Ascending aorta (tissue), 2 donors: Measurements from ENCODE around the gene GPANK1. TPM values are rescaled to one million over a fixed set of nuclear protein-coding genes. Genes with fewer than 3 reads are reported as not detected.

Source experiments
- DNase-seq, 2 donors: peaks; one replicate each; pipeline ENCODE4 v3.0.0-alpha.2; 2019; ENCODE audit warnings: low spot score in 2 of 2
- H3K27ac ChIP-seq, 2 donors: fragments of 200-600 bp; sonication (generic); one replicate each; pipeline ENCODE4 v1.5.1; 2016 to 2017; ENCODE audit warnings: mild to moderate bottlenecking in 1 of 2
- H3K27me3 ChIP-seq: fragments of 200-600 bp; sonication (generic); one replicate; pipeline ENCODE4 v1.5.1; 2017
- H3K36me3 ChIP-seq, 2 donors: fragments of 200-600 bp; sonication (generic); one replicate each; pipeline ENCODE4 v1.5.1; 2016
- H3K4me1 ChIP-seq, 2 donors: fragments of 200-600 bp; sonication (generic); one replicate each; pipeline ENCODE4 v1.5.1; 2016 to 2017; ENCODE audit warnings: mild to moderate bottlenecking in 1 of 2
- H3K4me3 ChIP-seq, 2 donors: fragments of 200-600 bp; sonication (generic); one replicate each; pipeline ENCODE4 v1.5.1; 2016 to 2017; ENCODE audit warnings: mild to moderate bottlenecking in 1 of 2
- H3K9me3 ChIP-seq, 2 donors: fragments of 200-600 bp; sonication (generic); one replicate each; pipeline ENCODE4 v1.5.1; 2016
- intact Hi-C: fragments of 100-400 bp; cut with DNase I; formaldehyde crosslinking; loops from one replicate; pipeline ENCODE4 v1.15.1; 2023
- total RNA-seq: library from RNA; depleted of rRNA; stranded (reverse); fragments of >200 nt; gene quantifications from one replicate; pipeline ENCODE4 v1.1.0, GENCODE V29; 2016
- TF ChIP-seq, protein P1 (sequence below), 3 experiments: fragments of 200-600 bp in 2 of 3; fragments of 450-650 bp in 1 of 3; sonication (generic) in 2 of 3; IDR thresholded peaks; one replicate each; pipeline ENCODE4 v1.5.1; 2016 to 2019; ENCODE audit warnings: antibody characterized with exemption in 3 of 3, mild to moderate bottlenecking in 1 of 3, moderate library complexity in 1 of 3

Gene GPANK1
- total RNA-seq, 1 donor from 2014 or later, result 9.8 TPM

DNA sequence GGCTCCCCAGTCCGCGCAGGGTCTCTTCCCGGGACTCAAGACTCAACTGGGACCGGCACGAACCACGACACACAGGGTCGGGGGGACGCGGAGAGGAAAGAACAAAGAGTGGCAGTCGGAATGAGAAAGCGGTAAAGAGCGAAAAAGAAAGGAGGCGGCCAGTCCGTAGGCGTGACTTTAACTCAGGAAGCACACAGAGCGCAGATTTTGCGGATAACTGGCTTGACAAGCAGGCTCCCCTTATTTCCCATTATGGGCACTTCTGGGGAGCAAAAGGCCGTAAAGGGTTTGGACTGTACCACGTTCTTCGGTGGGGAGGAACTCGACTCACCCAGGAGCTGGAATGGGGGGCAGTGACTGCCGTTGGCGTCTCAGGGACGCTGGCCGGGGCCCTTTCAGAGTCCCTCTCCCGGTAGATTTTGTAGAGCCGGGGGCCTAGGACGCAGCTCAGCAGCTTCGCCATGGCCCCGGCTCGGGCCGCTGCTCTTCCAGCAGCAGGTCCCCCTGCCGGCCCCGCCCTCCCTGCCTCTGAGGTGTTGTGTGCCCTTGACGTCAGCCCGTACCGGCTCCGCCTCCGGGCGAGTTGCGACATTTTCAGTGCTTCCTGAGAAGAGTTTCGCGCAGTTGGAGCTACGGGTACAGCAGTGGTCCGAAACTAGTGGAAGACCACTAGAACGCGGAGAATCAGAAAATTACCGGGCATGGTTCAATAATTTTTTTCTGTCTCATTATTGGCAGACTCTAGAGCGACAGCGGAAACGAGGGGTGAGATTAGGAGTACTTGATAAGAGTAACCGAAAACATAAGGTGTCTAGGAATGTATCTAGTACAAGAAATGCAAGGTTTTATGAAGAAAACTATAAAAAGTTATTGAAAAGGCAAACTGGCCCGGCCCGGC is 38.3 kb upstream of the GPANK1 start, which contains the start of gene ABHD16A:
Gene ABHD16A (minus strand): TSS at position 506 of the 898 bp plus-strand sequence. CDS start 43 bp downstream, at position 463.
- Histone ChIP-seq H3K27ac (peak within 1 kb of the TSS; percentile 92 to 97), H3K27me3 (no peaks in the 10 kb centered on the region), H3K9me3 (no peaks in the 10 kb centered on the region), H3K4me1 (peaks cover 13 to 21% of the 10 kb centered on the region in 2 donors), H3K36me3 (peaks cover 12 to 20% of the 10 kb centered on the region in 2 donors), H3K4me3 (peak within 1 kb of the TSS; percentile 72 to 78)
- peak; percentile 97 to 100 for DNase-seq
- intact Hi-C loops, result loop anchor here (1.0 to 2.0 kb wide), 4 partner anchors 26 to 160 kb away; partner anchors contain the start of genes CLIC1, CSNK2B, DDAH2 and NEU1
- TF ChIP-seq, protein P1, sequence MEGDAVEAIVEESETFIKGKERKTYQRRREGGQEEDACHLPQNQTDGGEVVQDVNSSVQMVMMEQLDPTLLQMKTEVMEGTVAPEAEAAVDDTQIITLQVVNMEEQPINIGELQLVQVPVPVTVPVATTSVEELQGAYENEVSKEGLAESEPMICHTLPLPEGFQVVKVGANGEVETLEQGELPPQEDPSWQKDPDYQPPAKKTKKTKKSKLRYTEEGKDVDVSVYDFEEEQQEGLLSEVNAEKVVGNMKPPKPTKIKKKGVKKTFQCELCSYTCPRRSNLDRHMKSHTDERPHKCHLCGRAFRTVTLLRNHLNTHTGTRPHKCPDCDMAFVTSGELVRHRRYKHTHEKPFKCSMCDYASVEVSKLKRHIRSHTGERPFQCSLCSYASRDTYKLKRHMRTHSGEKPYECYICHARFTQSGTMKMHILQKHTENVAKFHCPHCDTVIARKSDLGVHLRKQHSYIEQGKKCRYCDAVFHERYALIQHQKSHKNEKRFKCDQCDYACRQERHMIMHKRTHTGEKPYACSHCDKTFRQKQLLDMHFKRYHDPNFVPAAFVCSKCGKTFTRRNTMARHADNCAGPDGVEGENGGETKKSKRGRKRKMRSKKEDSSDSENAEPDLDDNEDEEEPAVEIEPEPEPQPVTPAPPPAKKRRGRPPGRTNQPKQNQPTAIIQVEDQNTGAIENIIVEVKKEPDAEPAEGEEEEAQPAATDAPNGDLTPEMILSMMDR (IDR thresholded peaks at IDR 0.05), result no peak

DNA sequence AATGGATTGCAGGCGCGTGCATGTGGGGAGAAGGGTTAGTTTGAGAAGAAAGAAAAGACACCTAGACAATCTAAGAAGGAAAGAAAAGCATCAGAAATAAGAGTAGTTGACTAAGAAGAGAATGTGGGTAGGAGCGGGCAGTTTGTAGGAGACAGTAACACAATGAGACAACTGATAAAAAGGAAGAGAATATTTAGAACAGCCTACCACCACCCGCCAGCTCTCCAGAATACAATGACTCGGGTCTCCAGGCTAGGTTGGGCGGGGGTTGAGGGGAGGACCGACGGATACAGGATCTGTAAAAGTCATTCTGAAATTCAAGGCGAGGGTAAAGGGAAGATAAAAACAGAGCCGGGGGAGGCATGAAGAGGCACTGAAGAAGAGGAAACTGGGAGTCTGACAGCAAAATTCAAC is 37.6 kb upstream of the GPANK1 start:
- peaks cover 12 to 20% of the 10 kb centered on the region in 2 donors for H3K36me3 ChIP-seq
- no peak for DNase-seq
- intact Hi-C loops, result loop anchor here (2.0 kb wide), 2 partner anchors 34 to 160 kb away; partner anchors contain the start of genes CLIC1 and NEU1
- H3K4me3 ChIP-seq, result peak overlapping the region; percentile 72 to 78
- no peaks in the 10 kb centered on the region for H3K27me3 ChIP-seq
- no peaks in the 10 kb centered on the region for H3K9me3 ChIP-seq
- H3K27ac ChIP-seq, result peak overlapping the region; percentile 92 to 97
- TF ChIP-seq, protein P1 (IDR thresholded peaks at IDR 0.05), result no peak
- peaks cover 13 to 21% of the 10 kb centered on the region in 2 donors for H3K4me1 ChIP-seq

DNA sequence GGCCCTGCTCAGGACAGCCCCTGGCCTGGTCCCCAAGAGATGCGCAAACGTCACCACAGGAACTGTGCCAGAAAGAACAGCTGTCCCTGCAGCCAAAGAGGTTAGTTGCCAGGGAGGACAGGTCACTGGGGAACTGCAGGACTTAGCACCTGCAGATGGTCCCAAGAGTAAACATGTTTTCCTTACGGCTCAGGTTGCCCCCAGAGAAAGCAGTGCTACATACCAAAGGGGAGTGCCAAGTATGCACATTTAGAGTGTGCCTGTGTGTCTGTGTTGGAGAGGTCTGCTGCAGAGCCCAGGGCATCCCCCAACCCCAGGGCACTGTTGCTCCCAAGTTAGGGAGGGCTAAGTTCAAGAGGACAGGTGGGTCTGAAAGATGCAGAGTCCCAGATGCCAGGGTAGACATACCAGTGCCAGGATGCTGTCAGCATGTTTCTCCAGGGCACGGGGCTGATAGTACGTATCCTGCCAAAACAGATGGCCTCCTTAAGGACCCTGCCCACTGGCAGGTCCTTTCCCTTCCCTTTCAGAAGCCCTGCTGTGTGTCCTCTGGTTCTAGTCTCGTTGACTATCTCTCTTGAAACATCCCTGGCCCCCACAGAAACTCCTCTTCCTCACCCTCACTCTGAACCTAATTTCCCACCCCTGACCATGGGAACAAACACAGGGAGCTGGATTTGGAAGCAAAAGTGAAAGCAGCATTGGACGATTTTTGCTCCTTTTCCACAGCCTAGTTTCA is 37.0 kb upstream of the GPANK1 start:
- Histone ChIP-seq H3K9me3 (no peaks in the 10 kb centered on the region), H3K4me3 (peak overlapping the region; percentile 72 to 78), H3K27ac (peak overlapping the region in 1 of 2 donors; percentile 92), H3K27me3 (no peaks in the 10 kb centered on the region), H3K36me3 (peaks cover 15 to 23% of the 10 kb centered on the region in 2 donors), H3K4me1 (peaks cover 13 to 21% of the 10 kb centered on the region in 2 donors)
- DNase-seq, result no peak
- TF ChIP-seq, protein P1 (IDR thresholded peaks at IDR 0.05), result no peak
- intact Hi-C loops, result loop anchor here (2.0 kb wide), 2 partner anchors 35 to 161 kb away; partner anchors contain the start of genes CLIC1 and NEU1

DNA sequence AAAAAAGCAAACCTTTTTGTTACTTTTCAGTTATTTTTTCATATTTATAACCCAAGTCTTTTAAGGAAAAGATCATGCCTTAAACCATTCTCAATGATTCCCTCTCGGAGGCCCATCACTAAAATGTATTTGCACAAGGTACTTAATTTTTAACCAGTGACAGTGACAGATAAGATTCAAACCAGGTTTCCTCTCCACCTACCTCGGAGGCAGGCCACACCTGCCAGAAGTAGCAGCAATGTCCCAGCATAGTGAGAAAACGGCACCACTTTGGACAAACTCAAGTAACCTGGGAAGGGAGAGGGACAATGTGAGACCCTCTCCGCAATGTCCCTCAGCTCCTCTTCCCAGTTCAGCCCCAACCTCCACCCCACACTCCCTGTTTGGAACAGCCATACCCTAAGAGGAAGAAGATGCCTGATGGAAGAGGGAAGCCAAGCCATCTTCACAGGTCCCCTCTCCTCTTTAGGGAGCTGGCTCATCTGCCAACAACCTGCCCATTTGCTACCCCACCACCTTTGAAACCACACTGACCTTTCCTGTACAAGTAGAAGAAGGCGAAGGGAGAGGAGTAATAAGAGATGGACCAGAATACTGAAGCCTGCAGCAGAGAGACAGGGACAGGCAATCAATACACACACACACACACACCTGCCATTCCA is 36.1 kb upstream of the GPANK1 start:
- Histone ChIP-seq H3K4me1 (peaks cover 13 to 21% of the 10 kb centered on the region in 2 donors), H3K4me3 (no peak overlapping the region), H3K36me3 (peaks cover 25 to 32% of the 10 kb centered on the region in 2 donors), H3K27me3 (no peaks in the 10 kb centered on the region), H3K9me3 (no peaks in the 10 kb centered on the region), H3K27ac (no peak overlapping the region)
- DNase-seq, result no peak
- TF ChIP-seq, protein P1 (IDR thresholded peaks at IDR 0.05), result no peak
- intact Hi-C loops, result no loop called here

DNA sequence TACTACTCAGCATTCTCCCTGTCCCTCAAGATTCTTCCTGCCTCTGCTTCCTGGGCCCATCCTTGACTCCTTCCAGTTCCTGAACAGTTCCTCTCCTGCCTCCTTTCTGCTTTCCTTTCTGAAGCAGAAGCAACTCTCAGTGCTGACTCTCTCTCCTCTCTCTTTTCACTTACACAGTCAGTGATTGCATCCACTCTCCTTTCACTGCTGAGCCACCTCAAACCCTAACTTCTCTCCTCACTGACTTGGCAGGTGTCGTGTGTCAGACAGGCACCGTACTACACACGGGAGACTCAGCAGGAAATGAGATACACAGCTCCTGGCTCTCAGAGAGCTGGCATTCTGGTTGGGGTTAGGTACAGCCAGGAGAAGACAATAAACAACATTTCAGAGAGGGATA is 32.8 kb upstream of the GPANK1 start:
- TF ChIP-seq, protein P1 (IDR thresholded peaks at IDR 0.05), result no peak
- DNase-seq, result no peak
- peaks cover 13 to 14% of the 10 kb centered on the region in 2 donors for H3K4me1 ChIP-seq
- H3K4me3 ChIP-seq, result no peak overlapping the region
- H3K27ac ChIP-seq, result no peak overlapping the region
- H3K9me3 ChIP-seq, result no peaks in the 10 kb centered on the region
- intact Hi-C loops, result no loop called here
- H3K27me3 ChIP-seq, result no peaks in the 10 kb centered on the region
- H3K36me3 ChIP-seq, result peaks cover 44 to 63% of the 10 kb centered on the region in 2 donors
